GM10248 (cell line): ENCODE data around the gene CAMKK1.

Source experiments
- CTCF ChIA-PET: fragments of 300-600 bp; sonication (Branson Sonifier 250); formaldehyde crosslinking; extraction: SDS; loops from one replicate; lab custom pipeline; 2021; ENCODE audit warnings: antibody characterized with exemption; lab: Yijun Ruan, JAX
- POLR2A ChIA-PET: fragments of 350-650 bp; sonication (Branson Sonifier 250); formaldehyde crosslinking; extraction: SDS; loops from one replicate; lab custom pipeline; 2020; ENCODE audit warnings: antibody characterized with exemption; lab: Yijun Ruan, JAX
- DNase-seq: peaks from one replicate; pipeline ENCODE4 v3.0.0; 2012; ENCODE audit errors: extremely low spot score
- TF ChIP-seq, protein P1 (sequence below): IDR thresholded peaks from 2 replicates; pipeline ENCODE4 v1.5.1; 2012; ENCODE audit warnings: mild to moderate bottlenecking, low read depth; ENCODE audit errors: extremely low read depth, missing control alignments, control extremely low read depth

CAMKK1 gene

DNA sequence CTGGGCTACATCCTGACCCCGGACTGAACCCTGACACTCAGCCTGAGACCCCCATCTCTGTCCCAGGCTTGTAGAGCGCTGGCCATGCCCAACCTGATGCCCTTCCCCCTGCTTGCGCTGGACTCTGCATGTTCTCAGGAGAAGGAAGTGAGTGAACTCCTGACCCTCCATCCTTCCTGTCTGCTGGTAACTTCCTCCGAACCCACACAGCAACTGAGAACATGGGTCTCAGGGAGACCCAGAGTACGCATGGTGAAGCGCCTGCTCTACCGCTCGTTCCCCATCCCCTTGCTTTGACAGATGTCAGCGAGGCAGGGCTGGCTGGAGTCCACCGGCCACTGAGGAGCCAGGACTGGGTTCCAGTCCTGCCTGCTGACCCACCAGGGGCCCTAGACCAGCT, 6.1 kb downstream of the CAMKK1 start:
- ChIA-PET CTCF (no interaction called here), POLR2A (no interaction called here)
- no peak for DNase-seq
- TF ChIP-seq, protein P1, sequence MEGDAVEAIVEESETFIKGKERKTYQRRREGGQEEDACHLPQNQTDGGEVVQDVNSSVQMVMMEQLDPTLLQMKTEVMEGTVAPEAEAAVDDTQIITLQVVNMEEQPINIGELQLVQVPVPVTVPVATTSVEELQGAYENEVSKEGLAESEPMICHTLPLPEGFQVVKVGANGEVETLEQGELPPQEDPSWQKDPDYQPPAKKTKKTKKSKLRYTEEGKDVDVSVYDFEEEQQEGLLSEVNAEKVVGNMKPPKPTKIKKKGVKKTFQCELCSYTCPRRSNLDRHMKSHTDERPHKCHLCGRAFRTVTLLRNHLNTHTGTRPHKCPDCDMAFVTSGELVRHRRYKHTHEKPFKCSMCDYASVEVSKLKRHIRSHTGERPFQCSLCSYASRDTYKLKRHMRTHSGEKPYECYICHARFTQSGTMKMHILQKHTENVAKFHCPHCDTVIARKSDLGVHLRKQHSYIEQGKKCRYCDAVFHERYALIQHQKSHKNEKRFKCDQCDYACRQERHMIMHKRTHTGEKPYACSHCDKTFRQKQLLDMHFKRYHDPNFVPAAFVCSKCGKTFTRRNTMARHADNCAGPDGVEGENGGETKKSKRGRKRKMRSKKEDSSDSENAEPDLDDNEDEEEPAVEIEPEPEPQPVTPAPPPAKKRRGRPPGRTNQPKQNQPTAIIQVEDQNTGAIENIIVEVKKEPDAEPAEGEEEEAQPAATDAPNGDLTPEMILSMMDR: no peak

DNA sequence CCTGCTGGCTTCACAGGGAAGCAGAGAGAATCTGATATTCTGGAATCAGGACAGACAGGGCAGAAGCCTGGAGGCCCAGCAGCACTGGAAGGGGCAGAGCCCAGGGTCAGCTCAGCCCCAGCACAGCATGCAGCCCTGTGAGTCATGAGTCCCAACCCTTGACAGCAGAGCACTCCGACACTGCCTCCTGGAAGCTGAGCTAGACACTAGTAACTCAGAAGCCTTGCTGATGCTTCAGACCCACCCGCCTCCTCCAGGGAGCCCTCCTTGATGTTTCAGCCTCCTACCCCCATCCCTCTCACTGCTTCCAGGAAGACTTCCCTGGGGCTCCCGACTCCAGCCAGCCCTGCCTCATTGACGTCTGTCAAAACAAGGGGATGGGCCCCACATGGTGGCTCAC, 6.9 kb downstream of the CAMKK1 start:
- no peak for DNase-seq
- CTCF ChIA-PET: interaction anchor here (0.7 to 4.3 kb wide), 5 partner anchors 21 to 183 kb away, joined by 3 to 21 read pairs (median 3); no protein-coding TSS in a partner anchor
- POLR2A ChIA-PET: no interaction called here
- TF ChIP-seq, protein P1: no peak

DNA sequence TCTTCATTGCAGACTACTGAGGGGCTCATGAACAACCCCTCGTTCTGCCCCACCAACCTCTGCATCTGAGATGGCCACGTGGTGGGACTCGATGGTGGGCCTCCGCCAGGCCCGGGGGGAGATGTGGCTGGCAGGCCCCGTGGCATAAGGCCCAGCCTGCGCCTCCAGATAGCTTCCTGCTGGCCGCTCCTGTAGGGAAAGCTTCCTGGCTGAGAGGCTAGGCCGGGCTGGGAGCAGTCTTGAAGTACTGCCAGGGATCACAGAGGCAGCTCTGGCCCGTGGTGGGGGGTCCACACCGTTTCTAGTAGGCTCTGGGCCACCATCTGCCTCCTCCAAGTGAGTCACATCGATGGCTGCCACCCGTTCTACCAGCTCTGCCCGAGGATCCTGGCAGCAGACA, 7.6 kb downstream of the CAMKK1 start:
- TF ChIP-seq, protein P1: no peak
- DNase-seq: no peak

DNA sequence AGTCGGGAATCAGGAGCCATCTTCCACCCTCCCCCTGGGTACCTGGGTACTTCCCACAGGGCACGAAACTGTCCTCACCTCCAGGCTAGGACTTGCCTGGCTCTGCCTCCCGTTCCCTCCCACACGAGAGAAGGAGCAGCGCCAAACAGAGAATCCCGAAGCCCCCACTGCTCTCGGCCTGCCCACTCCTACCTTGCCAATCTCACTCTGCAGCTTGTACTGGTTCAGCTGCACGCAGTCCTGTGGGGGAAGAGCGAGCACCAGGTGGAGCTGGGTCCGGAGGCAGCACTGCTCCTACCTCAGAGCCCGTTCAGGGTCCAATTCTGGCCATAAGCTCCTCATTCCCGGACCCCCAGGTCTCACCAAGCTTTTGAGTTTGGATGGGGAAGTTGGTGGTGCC, 8.7 kb downstream of the CAMKK1 start:
- POLR2A ChIA-PET: no interaction called here
- CTCF ChIA-PET: interaction anchor here (1.5 to 4.3 kb wide), 5 partner anchors 16 to 41 kb away, joined by 4 to 21 read pairs (median 5); partner anchors contain the start of gene NCBP3
- DNase-seq: no peak
- TF ChIP-seq, protein P1: no peak

More for the DNA sequence above, 7.6 kb downstream of the CAMKK1 start:
- ChIA-PET POLR2A (no interaction called here), CTCF (interaction anchor here (0.7 to 4.3 kb wide), 7 partner anchors 21 to 182 kb away, joined by 3 to 21 read pairs (median 5); no protein-coding TSS in a partner anchor)

DNA sequence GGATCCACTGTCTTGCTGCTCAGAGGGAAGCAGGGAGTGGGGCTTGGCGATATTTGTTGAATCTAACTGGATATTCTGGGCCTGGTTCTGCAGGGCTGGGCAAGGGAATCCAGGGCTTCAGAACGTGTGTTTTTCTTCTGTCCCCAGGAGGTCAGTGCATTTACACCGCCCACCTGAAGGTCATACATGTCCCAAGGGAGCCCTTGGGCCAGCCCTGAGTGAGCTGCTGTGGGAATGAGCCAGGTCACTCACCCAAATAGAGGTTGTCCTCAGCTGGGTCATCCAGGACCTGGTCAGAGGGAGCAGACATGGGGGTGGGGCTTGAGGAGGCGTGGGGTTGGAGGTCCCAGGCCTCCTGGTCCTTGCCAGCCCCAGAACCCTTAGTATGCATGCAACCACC, 10.6 kb downstream of the CAMKK1 start:
- ChIA-PET CTCF (interaction anchor here (1.7 to 4.3 kb wide), 3 partner anchors 18 to 31 kb away, joined by 4 to 21 read pairs (median 9); no protein-coding TSS in a partner anchor), POLR2A (no interaction called here)
- TF ChIP-seq, protein P1: no peak
- no peak for DNase-seq

DNA sequence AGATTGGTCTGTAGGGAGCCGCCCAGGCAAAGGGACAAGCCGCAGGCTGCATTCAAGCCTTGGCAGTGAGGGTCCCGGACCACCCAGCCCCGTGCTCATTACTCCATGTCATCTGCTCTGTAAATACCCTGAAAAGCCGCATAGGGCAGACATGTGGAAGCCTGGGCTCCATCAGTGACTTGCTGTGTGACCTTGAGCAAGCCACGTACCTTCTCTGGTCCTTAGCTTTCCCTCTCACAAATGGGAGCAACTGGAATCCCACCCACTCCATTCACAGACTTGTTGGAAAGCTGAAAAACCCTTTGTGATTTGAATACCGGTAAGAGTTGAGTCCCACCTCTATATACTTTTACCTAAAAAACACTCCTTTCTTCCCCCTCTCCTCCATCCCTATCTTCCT, 11.9 kb downstream of the CAMKK1 start:
- CTCF ChIA-PET: interaction anchor here (1.2 kb wide), 1 partner anchor 33 kb away, joined by 3 read pairs; no protein-coding TSS in a partner anchor
- DNase-seq: no peak
- TF ChIP-seq, protein P1: no peak
- POLR2A ChIA-PET: no interaction called here
